SIG-M5 treated with dmso at 0.1 percent for 504 hours (cell line): ENCODE data around the gene METTL6.
"Not testable (repeated sequence)": the region's sequence is repeated elsewhere in the genome, so short reads cannot be mapped to it uniquely, and the experiment has no call there.

Experiments used
- DNase-seq: peaks from one replicate; lab custom pipeline; 2025; ENCODE audit not compliant: unreplicated experiment; lab: John Stamatoyannopoulos, UW

The METTL6 gene

DNA sequence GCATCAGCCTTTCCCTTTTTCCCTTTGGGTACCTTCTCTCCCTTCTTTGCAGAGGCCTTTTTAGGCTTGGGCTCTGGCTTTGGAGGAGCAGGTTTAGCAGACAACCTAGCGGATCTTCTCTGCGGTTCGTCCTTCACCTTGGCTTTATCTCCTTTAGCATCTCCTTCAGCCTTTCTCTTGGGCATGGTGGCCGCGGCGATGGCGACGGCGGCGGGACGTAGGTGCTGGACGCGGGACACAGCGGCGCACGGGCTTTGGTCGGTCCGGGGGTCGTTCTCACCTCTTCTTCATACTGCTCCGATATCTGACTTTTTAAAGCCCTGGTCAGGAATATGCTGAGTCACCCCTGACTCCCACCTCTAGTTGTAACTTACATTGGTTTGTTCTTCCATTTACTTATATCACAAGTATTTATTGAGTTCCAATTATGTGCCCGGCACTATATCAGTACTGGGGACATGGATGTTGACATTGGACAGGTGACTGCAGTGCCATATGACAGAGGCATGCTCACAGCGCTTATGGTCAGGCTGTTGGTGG, 51.8 kb downstream of the METTL6 start:
- DNase-seq = no peak

DNA sequence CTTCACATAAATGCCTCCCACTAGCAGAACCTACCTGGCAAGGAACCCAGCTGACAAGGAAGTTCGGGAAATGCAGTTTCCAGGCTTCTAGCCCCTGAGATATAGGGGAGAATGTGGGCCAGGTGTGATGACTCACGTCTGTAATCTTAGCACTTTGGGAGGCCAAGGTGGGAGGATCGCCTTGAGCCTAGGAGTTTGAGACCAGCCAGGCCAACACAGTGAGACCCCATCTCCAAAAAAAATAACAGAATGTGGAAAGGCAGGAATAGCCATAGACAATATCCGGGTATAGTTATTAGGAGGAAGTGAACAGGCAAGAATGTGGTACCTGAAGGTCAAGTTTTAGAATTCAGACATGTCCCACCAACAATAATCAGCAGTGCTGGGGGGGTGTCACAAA, 54.4 kb downstream of the METTL6 start:
- DNase-seq = no peak

DNA sequence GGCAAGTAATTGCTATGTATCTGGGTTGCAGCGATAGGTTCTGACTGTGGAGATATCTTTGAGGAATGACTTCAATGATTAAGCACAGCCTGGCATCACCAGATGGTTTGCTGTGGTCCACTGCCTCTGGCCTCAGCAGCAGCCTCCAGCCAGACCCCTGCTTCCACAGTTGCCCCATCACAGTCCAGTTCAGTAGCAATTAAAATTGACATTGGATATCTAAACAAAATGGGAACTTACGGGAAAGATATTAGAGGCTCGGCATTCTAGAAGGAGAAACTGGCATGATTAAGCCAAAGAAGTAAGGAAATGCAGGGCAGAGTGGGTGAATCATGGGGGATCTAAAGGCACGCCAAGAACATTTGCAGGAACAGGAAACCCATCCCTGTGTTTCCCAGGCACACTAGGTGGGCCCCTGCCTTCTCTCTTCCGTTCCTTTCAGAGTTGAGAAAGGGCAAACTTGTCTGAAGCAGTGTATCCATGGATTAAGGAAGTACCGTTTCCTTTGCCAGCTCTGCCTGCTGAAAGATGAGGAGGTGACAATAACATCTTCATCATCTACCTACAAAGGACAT, 58.7 kb downstream of the METTL6 start:
- DNase-seq = no peak

DNA sequence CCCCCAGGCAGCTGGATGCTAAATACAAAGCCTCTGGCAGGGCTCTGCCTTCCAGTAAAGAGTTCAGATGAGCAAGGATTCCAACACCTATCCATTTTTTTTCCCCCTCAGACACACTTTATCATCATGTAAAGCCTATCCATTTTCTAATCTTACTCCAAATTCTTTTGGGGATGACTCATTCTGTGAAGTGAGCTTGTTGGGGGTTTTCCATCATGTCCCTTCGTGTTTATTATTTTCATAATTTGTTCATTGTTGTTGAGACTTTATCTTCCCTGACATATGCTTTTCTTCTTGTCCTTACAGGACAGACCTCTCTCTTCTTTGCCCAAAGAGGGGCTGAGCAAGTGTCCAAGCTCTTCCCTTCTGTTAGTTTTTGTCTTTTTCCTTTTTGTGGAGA, 60.3 kb downstream of the METTL6 start:
- no peak for DNase-seq

DNA sequence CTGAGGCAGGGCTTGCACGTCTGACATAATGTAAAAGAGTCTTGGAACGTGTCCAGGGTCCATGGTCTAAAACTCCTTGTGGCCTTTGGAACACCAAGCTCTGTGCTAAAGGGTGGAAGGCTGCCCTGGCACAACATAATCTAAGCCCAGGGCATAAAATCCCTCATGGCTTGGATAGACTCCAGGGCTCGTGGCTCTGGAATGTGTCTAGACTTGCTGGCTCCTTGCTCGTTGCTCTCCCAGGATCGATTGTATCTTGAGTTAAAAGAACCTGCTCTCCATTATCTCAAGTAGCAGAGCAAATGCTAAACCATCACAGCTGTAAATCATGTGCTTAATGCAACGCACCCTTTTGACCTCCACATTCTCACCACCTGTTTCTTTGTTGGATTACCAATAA, 63.3 kb downstream of the METTL6 start:
- not testable (repeated sequence) for DNase-seq

DNA sequence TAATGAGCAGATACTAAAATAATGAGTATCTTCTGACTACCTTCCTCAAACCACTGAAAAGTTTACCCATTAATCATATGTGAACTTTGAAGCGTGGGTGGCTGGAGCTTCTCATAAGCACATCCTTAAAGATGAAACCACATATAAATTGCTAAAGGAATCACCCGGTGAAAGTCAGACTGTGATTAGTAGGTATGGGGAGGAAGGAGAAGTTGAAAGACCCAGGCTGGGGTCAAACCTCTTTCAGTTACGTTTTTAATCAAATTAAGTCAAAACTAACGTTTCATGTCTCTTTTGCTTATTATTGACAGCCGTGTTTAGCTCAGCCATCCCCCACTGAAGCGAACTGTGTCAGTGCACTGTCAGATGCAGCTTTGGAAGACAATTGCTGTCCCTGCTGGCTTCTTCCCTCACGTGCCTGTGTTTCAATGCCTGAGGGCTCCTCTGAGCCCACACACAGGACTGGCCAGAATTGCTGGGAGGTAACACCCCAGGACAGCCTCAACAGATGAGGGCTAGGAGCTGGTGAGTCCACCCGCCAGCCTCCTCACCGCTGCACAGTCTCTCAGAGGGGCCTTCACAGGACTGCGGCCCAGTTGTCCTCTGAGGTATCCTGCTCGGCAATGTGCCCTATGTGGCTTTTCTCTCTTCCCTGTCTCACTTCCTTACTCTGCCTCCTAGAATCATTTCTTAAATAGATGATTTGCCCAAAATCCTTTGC, 65.7 kb downstream of the METTL6 start:
- peak; percentile 31 for DNase-seq

DNA sequence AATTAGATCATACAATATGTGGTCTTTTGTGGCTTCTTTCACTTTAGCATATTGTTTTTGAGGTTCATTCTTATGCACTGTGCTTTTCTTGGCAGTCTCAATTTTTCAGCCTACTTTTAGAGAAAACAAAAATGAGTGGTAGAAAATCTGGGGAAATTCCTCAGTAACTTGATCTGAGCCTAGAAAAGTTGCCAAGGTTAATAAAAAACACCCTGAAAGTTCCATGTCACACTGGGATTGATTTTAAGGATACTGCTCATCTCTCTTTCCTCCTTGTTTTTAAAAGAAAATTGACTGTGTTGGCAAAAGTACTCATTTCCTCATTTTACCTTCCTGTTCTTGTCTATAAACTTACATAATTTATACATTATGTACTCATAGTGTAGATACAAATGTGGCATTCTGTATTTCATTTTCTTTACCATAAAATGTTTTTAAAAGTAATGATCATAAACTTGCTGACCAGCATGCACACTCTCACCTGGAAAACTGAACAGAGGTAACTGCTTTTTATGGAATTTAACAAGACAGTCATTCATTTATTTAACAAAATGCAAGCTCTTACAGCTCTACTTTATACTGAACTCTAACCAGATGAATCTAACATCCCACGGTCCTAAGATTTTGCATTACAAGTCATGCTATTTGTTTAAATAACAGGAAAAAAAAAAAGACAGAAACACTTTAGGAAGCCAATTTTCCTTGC, 66.4 kb downstream of the METTL6 start:
- DNase-seq = peak; percentile 77
